IMR-90 (cell line): ENCODE measurements around the gene DTD1. TPM values are rescaled to one million over a fixed set of nuclear protein-coding genes. Genes with fewer than 3 reads are reported as not detected.

Experiments
- ATAC-seq: fragments of 200-7000 bp; cut with Tn5 transposase; 2 replicates; pipeline ENCODE4 v1.9.1; 2020; ENCODE audit warnings: low read depth, mild to moderate bottlenecking, moderate library complexity
- BruUV-seq: library from RNA; stranded (reverse); fragments of 400-500 nt; replicated peaks from 2 replicates; lab custom pipeline; 2021; lab: Mats Ljungman, UMichigan
- CTCF ChIA-PET: fragments of 300-600 bp; formaldehyde crosslinking; extraction: SDS; loops from one replicate; lab custom pipeline; 2021; ENCODE audit warnings: antibody characterized with exemption; lab: Yijun Ruan, JAX
- POLR2A ChIA-PET: fragments of 300-600 bp; sonication (Branson Sonifier 250); formaldehyde crosslinking; loops from one replicate; lab custom pipeline; 2022; ENCODE audit warnings: antibody characterized with exemption; ENCODE audit not compliant: unreplicated experiment; lab: Charles Lee
- DNase-seq: peaks from one replicate; pipeline ENCODE4 v3.0.0; 2013
- H2AFZ ChIP-seq: replicated peaks from 2 replicates; pipeline ENCODE3; 2013; ENCODE audit warnings: low read length, mild to moderate bottlenecking; ENCODE audit not compliant: poor library complexity
- H2AK5ac ChIP-seq: 2 replicates; pipeline ENCODE4 v1.6.1; 2013; ENCODE audit warnings: low read depth, low read length, inconsistent platforms
- H2AK9ac ChIP-seq: replicated peaks from 2 replicates; pipeline ENCODE3; 2013; ENCODE audit warnings: mild to moderate bottlenecking, low read depth, low read length, moderate library complexity; ENCODE audit not compliant: poor library complexity
- H2BK120ac ChIP-seq: 2 replicates; pipeline ENCODE4 v1.6.1; 2013; ENCODE audit warnings: low read depth, low read length, inconsistent platforms
- H2BK15ac ChIP-seq: 3 replicates; pipeline ENCODE4 v1.6.1; 2013; ENCODE audit warnings: low read depth, low read length, inconsistent platforms
- H2BK20ac ChIP-seq: 2 replicates; pipeline ENCODE4 v1.6.1; 2013; ENCODE audit warnings: low read depth, mild to moderate bottlenecking, inconsistent platforms, low read length, moderate library complexity
- H2BK5ac ChIP-seq: 2 replicates; pipeline ENCODE4 v1.6.1; 2013; ENCODE audit warnings: mild to moderate bottlenecking, low read depth, low read length, inconsistent platforms; ENCODE audit not compliant: poor library complexity, severe bottlenecking
- H3K14ac ChIP-seq: replicated peaks from 2 replicates; pipeline ENCODE4 v1.6.1; 2013; ENCODE audit warnings: low read depth, low read length, inconsistent platforms
- H3K18ac ChIP-seq: 2 replicates; pipeline ENCODE4 v1.6.1; 2013; ENCODE audit warnings: low read depth, low read length, control low read depth
- H3K23ac ChIP-seq: 2 replicates; pipeline ENCODE4 v1.6.1; 2013; ENCODE audit warnings: low read depth, low read length, inconsistent platforms
- H3K27ac ChIP-seq: 2 replicates; pipeline ENCODE4 v1.5.1; 2013; ENCODE audit warnings: mild to moderate bottlenecking, control low read depth, low read length; ENCODE audit not compliant: insufficient read depth
- H3K27me3 ChIP-seq: 2 replicates; pipeline ENCODE4 v1.6.1; 2013; ENCODE audit warnings: low read length; ENCODE audit not compliant: control insufficient read depth, insufficient read depth
- H3K36me3 ChIP-seq: 2 replicates; pipeline ENCODE4 v1.6.1; 2013; ENCODE audit warnings: low read length, mixed read lengths; ENCODE audit not compliant: control insufficient read depth, insufficient read depth
- H3K4ac ChIP-seq: 2 replicates; pipeline ENCODE4 v1.6.1; 2013; ENCODE audit warnings: low read depth, low read length, inconsistent platforms
- H3K4me1 ChIP-seq: 2 replicates; pipeline ENCODE4 v1.6.1; 2013; ENCODE audit warnings: low read length, mixed read lengths; ENCODE audit not compliant: control insufficient read depth, insufficient read depth
- H3K4me2 ChIP-seq: 2 replicates; pipeline ENCODE4 v1.6.1; 2013; ENCODE audit warnings: low read depth, mild to moderate bottlenecking, control low read depth, low read length, moderate library complexity
- H3K4me3 ChIP-seq: 2 replicates; pipeline ENCODE4 v1.5.1; 2013; ENCODE audit warnings: low read depth, mild to moderate bottlenecking, control low read depth, low read length, moderate library complexity; ENCODE audit not compliant: insufficient read depth
- H3K56ac ChIP-seq: 2 replicates; pipeline ENCODE4 v1.6.1; 2013; ENCODE audit warnings: low read length, inconsistent platforms; ENCODE audit not compliant: insufficient read depth; ENCODE audit errors: extremely low read depth
- H3K79me1 ChIP-seq, 2 experiments: 2 replicates each; pipeline ENCODE4 v1.6.1; 2013; ENCODE audit warnings: low read length in 2 of 2, inconsistent platforms in 1 of 2, low read depth in 1 of 2
- H3K9ac ChIP-seq: 2 replicates; pipeline ENCODE4 v1.6.1; 2013; ENCODE audit warnings: low read depth, low read length, control low read depth
- H3K9me1 ChIP-seq: 2 replicates; pipeline ENCODE4 v1.6.1; 2013; ENCODE audit warnings: low read length, inconsistent platforms; ENCODE audit not compliant: insufficient read depth
- H3K9me3 ChIP-seq: 2 replicates; pipeline ENCODE4 v1.6.1; 2013; ENCODE audit warnings: low read length; ENCODE audit not compliant: control insufficient read depth, insufficient read depth
- H4K20me1 ChIP-seq: 2 replicates; pipeline ENCODE4 v1.6.1; 2013; ENCODE audit warnings: low read length, inconsistent platforms; ENCODE audit not compliant: insufficient read depth
- H4K5ac ChIP-seq: 2 replicates; pipeline ENCODE4 v1.6.1; 2013; ENCODE audit warnings: mild to moderate bottlenecking, low read depth, low read length, control low read depth
- H4K8ac ChIP-seq, 2 experiments: 2 replicates each; pipeline ENCODE4 v1.6.1; 2013; ENCODE audit warnings: low read depth in 2 of 2, low read length in 2 of 2, control low read depth in 1 of 2, inconsistent platforms in 1 of 2
- H4K91ac ChIP-seq: 2 replicates; pipeline ENCODE4 v1.6.1; 2013; ENCODE audit warnings: low read depth, low read length, inconsistent platforms; ENCODE audit not compliant: insufficient read depth
- BHLHE40 ChIP-seq: fragments of 150-350 bp; IDR thresholded peaks from 2 replicates; pipeline ENCODE4 v1.6.1; 2016; ENCODE audit warnings: mild to moderate bottlenecking, low read depth, low read length
- FOS ChIP-seq: fragments of 150-350 bp; IDR thresholded peaks from 2 replicates; pipeline ENCODE4 v1.6.1; 2016; ENCODE audit warnings: low read depth, low read length
- MAZ ChIP-seq: IDR thresholded peaks from 2 replicates; pipeline ENCODE4 v1.6.1; 2012; ENCODE audit warnings: low read depth, mild to moderate bottlenecking, low read length, improper control_type of control experiment, moderate library complexity, borderline replicate concordance
- MXI1 ChIP-seq: IDR thresholded peaks from 2 replicates; pipeline ENCODE4 v1.6.1; 2012; ENCODE audit warnings: low read depth, mild to moderate bottlenecking, low read length, moderate library complexity, borderline replicate concordance
- NFE2L2 ChIP-seq: fragments of 150-350 bp; IDR thresholded peaks from 2 replicates; pipeline ENCODE4 v1.6.1; 2016; ENCODE audit warnings: low read depth, mild to moderate bottlenecking, low read length
- POLR2A ChIP-seq: IDR thresholded peaks from 2 replicates; pipeline ENCODE4 v1.6.1; 2012; ENCODE audit warnings: mild to moderate bottlenecking, low read depth, low read length
- RAD21 ChIP-seq: IDR thresholded peaks from 2 replicates; pipeline ENCODE4 v1.6.1; 2012; ENCODE audit warnings: low read length, improper control_type of control experiment
- SMC3 ChIP-seq: fragments of 150-350 bp; IDR thresholded peaks from 2 replicates; pipeline ENCODE4 v1.6.1; 2016; ENCODE audit warnings: low read depth, mild to moderate bottlenecking, antibody characterized with exemption, low read length, moderate library complexity
- WGBS, 2 experiments: methylation state at CpG; one replicate each; pipeline versions ENCODE4 v1.1.5 to v1.1.7; 2013; ENCODE audit warnings: missing lambda C conversion rate in 2 of 2; ENCODE audit not compliant: insufficient read length in 1 of 2; ENCODE audit errors: extremely low coverage in 2 of 2; 5-methylcytosine and 5-hydroxymethylcytosine counted together
- dilution Hi-C: fragments of 300-500 bp; cut with HindIII; formaldehyde crosslinking; loops from one replicate; pipeline ENCODE4 v1.14.3; 2018; ENCODE audit warnings: low sequenced_read_pairs; ENCODE audit not compliant: unreplicated experiment
- in situ Hi-C: fragments of 300-500 bp; cut with MboI; formaldehyde crosslinking; loops from 3 replicates; pipeline ENCODE4 v1.14.3; 2019; ENCODE audit warnings: low sequenced_read_pairs, inconsistent platforms, mixed read lengths
- intact Hi-C: fragments of 100-400 bp; cut with micrococcal nuclease; formaldehyde crosslinking; loops from 2 replicates; pipeline ENCODE4 v1.10.0; 2022
- polyA plus RNA-seq, 3 experiments: library from polyadenylated mRNA; depleted of rRNA; stranded (reverse); fragments of >200 nt; gene quantifications; 2 replicates each; pipeline ENCODE4 v1.2.3, GENCODE V29; 2012; ENCODE audit warnings: low replicate concordance in 1 of 3
- total RNA-seq: library from RNA; depleted of rRNA; stranded (reverse); fragments of >200 nt; gene quantifications from 2 replicates; pipeline ENCODE4 v1.2.3, GENCODE V29; 2012
- TF ChIP-seq, protein P1 (sequence below): fragments of 150-350 bp; IDR thresholded peaks from 2 replicates; pipeline ENCODE4 v1.6.1; 2017; ENCODE audit warnings: mild to moderate bottlenecking, antibody characterized with exemption, low read length, low read depth
- TF ChIP-seq, protein P2 (sequence below): conservative IDR thresholded peaks from 2 replicates; pipeline ENCODE4 v1.5.1; 2012; ENCODE audit warnings: mild to moderate bottlenecking, low read depth, low read length, improper control_type of control experiment

The DTD1 gene
- total and polyA plus RNA-seq, 2 of the 4 experiments (the other 2 are of a cell fraction) = 73.1 to 101 TPM

GRCh38 chr20:18793625-18794427 is 206.0 kb downstream of the DTD1 start:
- H3K27ac ChIP-seq = peak overlapping the region; percentile 42
- peak overlapping the region; percentile 42 for H2BK5ac ChIP-seq
- H2AFZ ChIP-seq = peak overlapping the region; percentile 94
- ATAC-seq = peak; percentile 96
- peak overlapping the region; percentile 38 to 86 for H4K8ac ChIP-seq
- ChIA-PET POLR2A (no interaction called here), CTCF (interaction anchor here (1.2 kb wide), 1 partner anchor 10 kb away, joined by 5 read pairs; no protein-coding TSS in a partner anchor)
- no TSS peak for BruUV-seq
- H4K91ac ChIP-seq = peak overlapping the region; percentile 29; the same call in 1 of the 2 replicates
- peak overlapping the region; percentile 59 for H3K4me3 ChIP-seq
- no peaks in the 10 kb centered on the region; the same call in 1 of the 2 replicates for H3K9me1 ChIP-seq
- H3K9ac ChIP-seq = peak overlapping the region; percentile 66
- intact Hi-C loops (loop anchor here (1.0 kb wide), 1 partner anchor 162 kb away; no protein-coding TSS in a partner anchor), dilution Hi-C loops (no loop called here), in situ Hi-C loops (no loop called here)
- 0 out of 4 replicates have a peak, but pooled peaks cover 3 to 4% of the 10 kb centered on the region in 2 experiments for H3K79me1 ChIP-seq
- no peak overlapping the region for H2AK9ac ChIP-seq
- DNase-seq = peak; percentile 87
- no peak overlapping the region for H2AK5ac ChIP-seq
- H3K18ac ChIP-seq = no peak overlapping the region
- H2BK15ac ChIP-seq = no peak overlapping the region
- H3K56ac ChIP-seq = 0 out of 2 replicates have a peak overlapping the region, but pooled peaks have one; percentile 10
- no peaks in the 10 kb centered on the region for H3K36me3 ChIP-seq
- no peaks in the 10 kb centered on the region for H3K4me1 ChIP-seq
- H3K9me3 ChIP-seq = no peaks in the 10 kb centered on the region
- H3K4ac ChIP-seq = peak overlapping the region; percentile 37
- no peaks in the 10 kb centered on the region for H4K20me1 ChIP-seq
- no peak overlapping the region for H2BK120ac ChIP-seq
- H4K5ac ChIP-seq = peak overlapping the region; percentile 58
- H3K23ac ChIP-seq = no peak overlapping the region
- no peak overlapping the region for H2BK20ac ChIP-seq
- H3K14ac ChIP-seq = peak overlapping the region; percentile 65; the same call in 1 of the 2 replicates
- TF ChIP-seq, protein P1, sequence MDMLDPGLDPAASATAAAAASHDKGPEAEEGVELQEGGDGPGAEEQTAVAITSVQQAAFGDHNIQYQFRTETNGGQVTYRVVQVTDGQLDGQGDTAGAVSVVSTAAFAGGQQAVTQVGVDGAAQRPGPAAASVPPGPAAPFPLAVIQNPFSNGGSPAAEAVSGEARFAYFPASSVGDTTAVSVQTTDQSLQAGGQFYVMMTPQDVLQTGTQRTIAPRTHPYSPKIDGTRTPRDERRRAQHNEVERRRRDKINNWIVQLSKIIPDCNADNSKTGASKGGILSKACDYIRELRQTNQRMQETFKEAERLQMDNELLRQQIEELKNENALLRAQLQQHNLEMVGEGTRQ = peak; percentile 99
- TF ChIP-seq POLR2A (peak; percentile 74; the same call in 1 of the 2 replicates), MAZ (peak; percentile 34; the same call in 1 of the 2 replicates), RAD21 (peak; percentile 14; the same call in 1 of the 2 replicates), FOS (0 out of 2 replicates have a peak, but pooled peaks have one; percentile 10), NFE2L2 (no peak), MXI1 (no peak), SMC3 (no peak), BHLHE40 (peak; percentile 61; the same call in 1 of the 2 replicates)
- TF ChIP-seq, protein P2, sequence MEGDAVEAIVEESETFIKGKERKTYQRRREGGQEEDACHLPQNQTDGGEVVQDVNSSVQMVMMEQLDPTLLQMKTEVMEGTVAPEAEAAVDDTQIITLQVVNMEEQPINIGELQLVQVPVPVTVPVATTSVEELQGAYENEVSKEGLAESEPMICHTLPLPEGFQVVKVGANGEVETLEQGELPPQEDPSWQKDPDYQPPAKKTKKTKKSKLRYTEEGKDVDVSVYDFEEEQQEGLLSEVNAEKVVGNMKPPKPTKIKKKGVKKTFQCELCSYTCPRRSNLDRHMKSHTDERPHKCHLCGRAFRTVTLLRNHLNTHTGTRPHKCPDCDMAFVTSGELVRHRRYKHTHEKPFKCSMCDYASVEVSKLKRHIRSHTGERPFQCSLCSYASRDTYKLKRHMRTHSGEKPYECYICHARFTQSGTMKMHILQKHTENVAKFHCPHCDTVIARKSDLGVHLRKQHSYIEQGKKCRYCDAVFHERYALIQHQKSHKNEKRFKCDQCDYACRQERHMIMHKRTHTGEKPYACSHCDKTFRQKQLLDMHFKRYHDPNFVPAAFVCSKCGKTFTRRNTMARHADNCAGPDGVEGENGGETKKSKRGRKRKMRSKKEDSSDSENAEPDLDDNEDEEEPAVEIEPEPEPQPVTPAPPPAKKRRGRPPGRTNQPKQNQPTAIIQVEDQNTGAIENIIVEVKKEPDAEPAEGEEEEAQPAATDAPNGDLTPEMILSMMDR = no peak
- peak overlapping the region; percentile 84 for H3K4me2 ChIP-seq
- no peaks in the 10 kb centered on the region; the same call in 1 of the 2 replicates for H3K27me3 ChIP-seq
- 8% methylated on average over 12 of the region's 29 CpGs; no CpG with 5 or more reads in 1 of the 2 experiments for WGBS, 2 experiments
